HepG2 (cell line): Measurements from ENCODE around the gene SEL1L2. TPM values are rescaled to one million over a fixed set of nuclear protein-coding genes. Genes with fewer than 3 reads are reported as not detected.
A peak's percentile ranks its signal among the peaks of the same experiment; 100 is the strongest.

Experiments used
- BRCA1 ChIP-seq: sonication (generic); formaldehyde crosslinking; IDR thresholded peaks from 2 replicates; pipeline ENCODE4 v1.4.0; 2020; ENCODE audit warnings: missing genetic modification reagents
- CBX5 ChIP-seq: sonication (generic); formaldehyde crosslinking; IDR thresholded peaks from 2 replicates; pipeline ENCODE4 v1.4.0; 2020; ENCODE audit warnings: missing genetic modification reagents, borderline replicate concordance
- HDAC6 ChIP-seq: fragments of 200-600 bp; sonication (generic); IDR thresholded peaks from 2 replicates; pipeline ENCODE4 v1.7.0; 2017; ENCODE audit warnings: mild to moderate bottlenecking, antibody characterized with exemption, low read length, low read depth
- HHEX ChIP-seq: IDR thresholded peaks from 2 replicates; pipeline ENCODE4 v1.6.1; 2016; ENCODE audit warnings: control low read depth
- HOXA5 ChIP-seq: sonication (generic); formaldehyde crosslinking; IDR thresholded peaks from 2 replicates; pipeline ENCODE4 v1.4.0; 2020; ENCODE audit warnings: missing genetic modification reagents
- MEIS1 ChIP-seq: sonication (generic); formaldehyde crosslinking; IDR thresholded peaks from 2 replicates; pipeline ENCODE4 v1.9.0; 2021; ENCODE audit warnings: mild to moderate bottlenecking, missing genetic modification reagents, moderate library complexity, borderline replicate concordance
- NR2C2 ChIP-seq: sonication (generic); formaldehyde crosslinking; IDR thresholded peaks from 2 replicates; pipeline ENCODE4 v1.4.0; 2020; ENCODE audit warnings: missing genetic modification reagents, mild to moderate bottlenecking, moderate library complexity, borderline replicate concordance
- RAD21 ChIP-seq: fragments of 450-650 bp; formaldehyde crosslinking; IDR thresholded peaks from 2 replicates; pipeline ENCODE4 v1.5.0; 2020; ENCODE audit warnings: mild to moderate bottlenecking
- TBX2 ChIP-seq: sonication (generic); formaldehyde crosslinking; IDR thresholded peaks from 2 replicates; pipeline ENCODE4 v1.5.0; 2020; ENCODE audit warnings: missing genetic modification reagents, mild to moderate bottlenecking, borderline replicate concordance
- THAP11 ChIP-seq: IDR thresholded peaks from 2 replicates; pipeline ENCODE4 v1.6.1; 2016; ENCODE audit warnings: missing biosample characterization, missing genetic modification reagents
- U2AF1 ChIP-seq: fragments of 200-400 bp; formaldehyde crosslinking; optimal IDR thresholded peaks from 2 replicates; pipeline ENCODE3; 2017; ENCODE audit warnings: mild to moderate bottlenecking, low read depth, low read length
- ZBTB20 ChIP-seq: sonication (generic); formaldehyde crosslinking; IDR thresholded peaks from 2 replicates; pipeline ENCODE4 v1.8.1; 2023; ENCODE audit warnings: missing genetic modification reagents, low read depth, mild to moderate bottlenecking, borderline replicate concordance
- ZNF20 ChIP-seq: sonication (generic); formaldehyde crosslinking; IDR thresholded peaks from 2 replicates; pipeline ENCODE4 v1.4.0; 2020; ENCODE audit warnings: mild to moderate bottlenecking, moderate library complexity, missing genetic modification reagents
- ZNF350 ChIP-seq: sonication (generic); formaldehyde crosslinking; IDR thresholded peaks from 2 replicates; pipeline ENCODE4 v1.4.0; 2020; ENCODE audit warnings: mild to moderate bottlenecking, low read depth, missing genetic modification reagents, borderline replicate concordance
- ZNF589 ChIP-seq: sonication (generic); formaldehyde crosslinking; conservative IDR thresholded peaks from 2 replicates; pipeline ENCODE4 v1.8.0; 2022; ENCODE audit warnings: mild to moderate bottlenecking, moderate library complexity, missing genetic modification reagents
- ZNF768 ChIP-seq: sonication (generic); formaldehyde crosslinking; IDR thresholded peaks from 2 replicates; pipeline ENCODE4 v1.4.0; 2020; ENCODE audit warnings: missing genetic modification reagents
- ZNF781 ChIP-seq: sonication (generic); formaldehyde crosslinking; IDR thresholded peaks from 2 replicates; pipeline ENCODE4 v1.5.1; 2020; ENCODE audit warnings: borderline replicate concordance, mild to moderate bottlenecking, missing genetic modification reagents; ENCODE audit errors: not compliant biosample characterization
- ZSCAN20 ChIP-seq: sonication (generic); formaldehyde crosslinking; IDR thresholded peaks from 2 replicates; pipeline ENCODE4 v1.4.0; 2020; ENCODE audit warnings: missing genetic modification reagents, mild to moderate bottlenecking, borderline replicate concordance
- polyA plus RNA-seq, 8 experiments: library from polyadenylated mRNA; depleted of rRNA in 3 of 8; stranded (reverse) in 7 of 8; unstranded in 1 of 8; fragments of >200 nt; fragmentation: Illumina TruSeq in 4 of 8; extraction: Trizol in 4 of 8; gene quantifications; 2 replicates each; pipeline versions ENCODE4 v1.2.1 to v1.2.3, GENCODE V29; 2011 to 2016; ENCODE audit warnings: low read depth in 4 of 8, missing spikeins in 1 of 8, mixed read lengths in 1 of 8; ENCODE audit not compliant: insufficient read depth in 1 of 8
- total RNA-seq, 5 experiments: library from RNA; depleted of rRNA; stranded (reverse); fragments of >200 nt; fragmentation: Illumina TruSeq; extraction: Trizol; gene quantifications; 2 replicates each; pipeline ENCODE4 v1.2.3, GENCODE V29; 2016; ENCODE audit warnings: low read depth in 1 of 5
- TF ChIP-seq, protein P1 (sequence below): IDR thresholded peaks from 2 replicates; pipeline ENCODE4 v1.6.1; 2016; ENCODE audit warnings: low read depth, control low read depth
- TF ChIP-seq, protein P2 (sequence below): sonication (generic); formaldehyde crosslinking; conservative IDR thresholded peaks from 2 replicates; pipeline ENCODE4 v1.4.0; 2020; ENCODE audit warnings: mild to moderate bottlenecking, missing genetic modification reagents, moderate library complexity

Gene SEL1L2
- total and polyA plus RNA-seq, 2 of the 13 experiments (the other 11 are each of a cell fraction or from before 2014, with no cell fraction given) = not detected

DNA sequence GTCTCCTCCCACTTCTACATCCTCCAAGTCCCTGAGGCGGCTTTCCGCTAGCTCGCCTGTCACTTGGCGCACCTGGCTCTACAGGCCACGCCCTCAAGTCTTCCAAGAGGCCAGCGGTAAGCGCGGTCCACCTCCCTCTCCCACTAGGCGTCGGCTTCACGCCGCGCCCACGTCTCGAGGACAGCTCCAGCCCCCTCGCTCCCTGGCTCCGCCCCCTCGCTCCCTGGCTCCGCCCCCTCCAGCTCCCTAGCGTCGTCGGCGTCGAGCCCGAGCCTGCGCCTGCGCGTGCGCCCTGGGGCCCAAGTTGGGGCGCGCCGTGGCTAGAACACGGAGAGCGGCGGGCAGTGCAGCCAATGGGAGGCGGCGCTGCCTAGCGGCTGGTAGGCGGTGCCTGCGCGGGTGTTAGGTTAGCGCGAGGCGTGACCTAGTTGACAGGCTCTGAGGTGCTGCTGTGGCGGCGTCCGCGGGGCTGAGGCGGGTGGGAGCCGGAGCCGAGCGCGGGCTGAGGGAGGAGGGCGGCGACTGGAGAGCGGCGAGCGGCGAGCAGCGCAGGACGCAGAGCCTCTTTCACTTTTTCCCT, 4.8 kb upstream of the SEL1L2 start, which contains the start of gene MACROD2 (continued):
- TF ChIP-seq, protein P1, sequence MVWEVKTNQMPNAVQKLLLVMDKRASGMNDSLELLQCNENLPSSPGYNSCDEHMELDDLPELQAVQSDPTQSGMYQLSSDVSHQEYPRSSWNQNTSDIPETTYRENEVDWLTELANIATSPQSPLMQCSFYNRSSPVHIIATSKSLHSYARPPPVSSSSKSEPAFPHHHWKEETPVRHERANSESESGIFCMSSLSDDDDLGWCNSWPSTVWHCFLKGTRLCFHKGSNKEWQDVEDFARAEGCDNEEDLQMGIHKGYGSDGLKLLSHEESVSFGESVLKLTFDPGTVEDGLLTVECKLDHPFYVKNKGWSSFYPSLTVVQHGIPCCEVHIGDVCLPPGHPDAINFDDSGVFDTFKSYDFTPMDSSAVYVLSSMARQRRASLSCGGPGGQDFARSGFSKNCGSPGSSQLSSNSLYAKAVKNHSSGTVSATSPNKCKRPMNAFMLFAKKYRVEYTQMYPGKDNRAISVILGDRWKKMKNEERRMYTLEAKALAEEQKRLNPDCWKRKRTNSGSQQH (CRISPR knock-in tag) = peak; percentile 60; the same call in 1 of the 2 replicates
- TF ChIP-seq HOXA5 (CRISPR knock-in tag) (no peak), U2AF1 (no peak), ZNF589 (CRISPR knock-in tag) (no peak), TBX2 (CRISPR knock-in tag) (peak; percentile 58), ZSCAN20 (CRISPR knock-in tag) (no peak), ZBTB20 (0 out of 2 replicates have a peak, but pooled peaks have one; percentile 24), RAD21 (no peak), HHEX (CRISPR knock-in tag) (no peak), HDAC6 (no peak), ZNF768 (CRISPR knock-in tag) (peak; percentile 59; the same call in 1 of the 2 replicates), MEIS1 (CRISPR knock-in tag) (peak; percentile 79), ZNF781 (no peak), ZNF20 (CRISPR knock-in tag) (no peak), CBX5 (no peak), NR2C2 (CRISPR knock-in tag) (peak; percentile 50; the same call in 1 of the 2 replicates), BRCA1 (CRISPR knock-in tag) (no peak), ZNF350 (peak; percentile 36; the same call in 1 of the 2 replicates), THAP11 (CRISPR knock-in tag) (no peak)
- TF ChIP-seq, protein P2, sequence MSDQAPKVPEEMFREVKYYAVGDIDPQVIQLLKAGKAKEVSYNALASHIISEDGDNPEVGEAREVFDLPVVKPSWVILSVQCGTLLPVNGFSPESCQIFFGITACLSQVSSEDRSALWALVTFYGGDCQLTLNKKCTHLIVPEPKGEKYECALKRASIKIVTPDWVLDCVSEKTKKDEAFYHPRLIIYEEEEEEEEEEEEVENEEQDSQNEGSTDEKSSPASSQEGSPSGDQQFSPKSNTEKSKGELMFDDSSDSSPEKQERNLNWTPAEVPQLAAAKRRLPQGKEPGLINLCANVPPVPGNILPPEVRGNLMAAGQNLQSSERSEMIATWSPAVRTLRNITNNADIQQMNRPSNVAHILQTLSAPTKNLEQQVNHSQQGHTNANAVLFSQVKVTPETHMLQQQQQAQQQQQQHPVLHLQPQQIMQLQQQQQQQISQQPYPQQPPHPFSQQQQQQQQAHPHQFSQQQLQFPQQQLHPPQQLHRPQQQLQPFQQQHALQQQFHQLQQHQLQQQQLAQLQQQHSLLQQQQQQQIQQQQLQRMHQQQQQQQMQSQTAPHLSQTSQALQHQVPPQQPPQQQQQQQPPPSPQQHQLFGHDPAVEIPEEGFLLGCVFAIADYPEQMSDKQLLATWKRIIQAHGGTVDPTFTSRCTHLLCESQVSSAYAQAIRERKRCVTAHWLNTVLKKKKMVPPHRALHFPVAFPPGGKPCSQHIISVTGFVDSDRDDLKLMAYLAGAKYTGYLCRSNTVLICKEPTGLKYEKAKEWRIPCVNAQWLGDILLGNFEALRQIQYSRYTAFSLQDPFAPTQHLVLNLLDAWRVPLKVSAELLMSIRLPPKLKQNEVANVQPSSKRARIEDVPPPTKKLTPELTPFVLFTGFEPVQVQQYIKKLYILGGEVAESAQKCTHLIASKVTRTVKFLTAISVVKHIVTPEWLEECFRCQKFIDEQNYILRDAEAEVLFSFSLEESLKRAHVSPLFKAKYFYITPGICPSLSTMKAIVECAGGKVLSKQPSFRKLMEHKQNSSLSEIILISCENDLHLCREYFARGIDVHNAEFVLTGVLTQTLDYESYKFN (CRISPR knock-in tag) = 0 out of 2 replicates have a peak, but pooled peaks have one; percentile 19
